PC-9 (cell line): ENCODE results near the gene IL2RG. TPM values are rescaled to one million over a fixed set of nuclear protein-coding genes. Genes with fewer than 3 reads are reported as not detected.

Experiments
- BruUV-seq: library from RNA; stranded (reverse); fragments of 400-500 nt; replicated peaks from 2 replicates; lab custom pipeline; 2021; lab: Mats Ljungman, UMichigan
- CTCF ChIA-PET: fragments of 300-600 bp; sonication (Branson Sonifier 250); formaldehyde crosslinking; loops from one replicate; lab custom pipeline; 2022; ENCODE audit warnings: antibody characterized with exemption; lab: Charles Lee
- POLR2A ChIA-PET: fragments of 300-600 bp; sonication (Branson Sonifier 250); formaldehyde crosslinking; loops from one replicate; lab custom pipeline; 2022; ENCODE audit warnings: antibody characterized with exemption; ENCODE audit not compliant: unreplicated experiment; lab: Charles Lee
- DNase-seq, 2 experiments: peaks; one replicate each; pipeline versions ENCODE4 v3.0.0 to v3.0.0-alpha.2; 2015 to 2022; ENCODE audit warnings: mixed read lengths in 1 of 2
- H2AFZ ChIP-seq: fragments of 200-600 bp; sonication (generic); 2 replicates; pipeline ENCODE4 v1.8.1; 2017; ENCODE audit warnings: antibody characterized with exemption
- H3F3A ChIP-seq: fragments of 200-600 bp; sonication (generic); 2 replicates; pipeline ENCODE4 v1.8.1; 2017; ENCODE audit warnings: antibody characterized with exemption, mild to moderate bottlenecking, low read depth; ENCODE audit not compliant: insufficient read depth
- H3K27ac ChIP-seq: fragments of 200-600 bp; sonication (generic); 2 replicates; pipeline ENCODE4 v1.6.1; 2016; ENCODE audit warnings: mixed run types
- H3K27me3 ChIP-seq: fragments of 200-600 bp; sonication (generic); 2 replicates; pipeline ENCODE4 v1.6.1; 2016; ENCODE audit warnings: low read depth, mixed run types; ENCODE audit not compliant: insufficient read depth
- H3K36me3 ChIP-seq: fragments of 200-600 bp; sonication (generic); 2 replicates; pipeline ENCODE4 v1.6.1; 2016; ENCODE audit warnings: low read depth, mixed run types
- H3K4me1 ChIP-seq: fragments of 200-600 bp; sonication (generic); replicated peaks from 2 replicates; pipeline ENCODE4 v1.6.1; 2016; ENCODE audit warnings: mixed run types; ENCODE audit not compliant: insufficient read depth
- H3K4me2 ChIP-seq: fragments of 200-600 bp; sonication (generic); 2 replicates; pipeline ENCODE4 v1.6.1; 2017; ENCODE audit warnings: mixed run types
- H3K4me3 ChIP-seq: fragments of 200-600 bp; sonication (generic); 2 replicates; pipeline ENCODE4 v1.6.1; 2016; ENCODE audit warnings: mixed run types
- H3K79me2 ChIP-seq: fragments of 200-600 bp; sonication (generic); 2 replicates; pipeline ENCODE4 v1.6.1; 2017; ENCODE audit warnings: low read depth, mixed run types
- H3K9me2 ChIP-seq: fragments of 200-600 bp; sonication (generic); 2 replicates; pipeline ENCODE4 v1.8.1; 2017; ENCODE audit warnings: mild to moderate bottlenecking; ENCODE audit not compliant: insufficient read depth
- H3K9me3 ChIP-seq: fragments of 200-600 bp; sonication (generic); 2 replicates; pipeline ENCODE4 v1.8.1; 2016; ENCODE audit warnings: low read depth; ENCODE audit not compliant: insufficient read depth
- H4K20me1 ChIP-seq: fragments of 200-600 bp; sonication (generic); 2 replicates; pipeline ENCODE4 v1.8.1; 2017; ENCODE audit not compliant: insufficient read depth
- CTCF ChIP-seq: fragments of 200-600 bp; sonication (generic); conservative IDR thresholded peaks from 2 replicates; pipeline ENCODE4 v1.6.1; 2017; ENCODE audit warnings: mixed run types, antibody characterized with exemption, mild to moderate bottlenecking, moderate library complexity
- EZH2 ChIP-seq: fragments of 200-600 bp; sonication (generic); IDR thresholded peaks from 2 replicates; pipeline ENCODE4 v1.8.0; 2017; ENCODE audit warnings: antibody characterized with exemption, low read depth
- intact Hi-C: fragments of 100-400 bp; cut with micrococcal nuclease; formaldehyde crosslinking; loops from one replicate; pipeline ENCODE4 v1.10.0; 2022; ENCODE audit not compliant: unreplicated experiment
- total RNA-seq: library from RNA; stranded (reverse); gene quantifications from 2 replicates; pipeline ENCODE4 v1.2.3, GENCODE V29; 2021

IL2RG gene
- total RNA-seq, 1 experiment from 2014 or later = not detected

GRCh38 chrX:71107245-71107644 is 4.1 kb downstream of the IL2RG start:
- Histone ChIP-seq H3F3A (no peaks in the 10 kb centered on the region), H3K9me3 (no peaks in the 10 kb centered on the region), H3K4me1 (no peaks in the 10 kb centered on the region), H3K27me3 (no peaks in the 10 kb centered on the region), H4K20me1 (no peaks in the 10 kb centered on the region), H2AFZ (no peak overlapping the region), H3K9me2 (no peaks in the 10 kb centered on the region), H3K4me2 (no peak overlapping the region), H3K36me3 (no peaks in the 10 kb centered on the region), H3K27ac (no peak overlapping the region), H3K79me2 (no peaks in the 10 kb centered on the region), H3K4me3 (no peak overlapping the region)
- intact Hi-C loops = no loop called here
- no TSS peak for BruUV-seq
- TF ChIP-seq EZH2 (no peak), CTCF (no peak)
- no peak for DNase-seq
- CTCF ChIA-PET = no interaction called here
- POLR2A ChIA-PET = no interaction called here

GRCh38 chrX:71106427-71106826 is 5.0 kb downstream of the IL2RG start, which contains the start of gene CXorf65:
Gene CXorf65, minus strand, starts transcription at chrX:71106740. Its CDS starts 184 bp downstream, at chrX:71106556.
- Histone ChIP-seq H3K79me2 (no peaks in the 10 kb centered on the region), H3K36me3 (no peaks in the 10 kb centered on the region), H3K4me1 (no peaks in the 10 kb centered on the region), H3K4me2 (no peak within 1 kb of the TSS), H2AFZ (no peak within 1 kb of the TSS), H3F3A (no peaks in the 10 kb centered on the region), H3K27me3 (no peaks in the 10 kb centered on the region), H4K20me1 (no peaks in the 10 kb centered on the region), H3K9me2 (no peaks in the 10 kb centered on the region), H3K9me3 (no peaks in the 10 kb centered on the region), H3K27ac (no peak within 1 kb of the TSS), H3K4me3 (no peak within 1 kb of the TSS)
- DNase-seq = no peak
- ChIA-PET CTCF (no interaction called here), POLR2A (no interaction called here)
- TF ChIP-seq EZH2 = no peak
- TF ChIP-seq CTCF = no peak
- no TSS peak for BruUV-seq
- intact Hi-C loops = no loop called here

GRCh38 chrX:71105628-71106027 is 5.7 kb downstream of the IL2RG start:
- H3K36me3 ChIP-seq = no peaks in the 10 kb centered on the region
- no peaks in the 10 kb centered on the region for H3K4me1 ChIP-seq
- DNase-seq = no peak
- TF ChIP-seq EZH2 (no peak), CTCF (no peak)
- CTCF ChIA-PET = no interaction called here
- no peaks in the 10 kb centered on the region for H3K27me3 ChIP-seq
- no TSS peak for BruUV-seq
- no peaks in the 10 kb centered on the region for H3K9me3 ChIP-seq
- H3K79me2 ChIP-seq = no peaks in the 10 kb centered on the region
- no peak overlapping the region for H3K27ac ChIP-seq
- no peaks in the 10 kb centered on the region for H3K9me2 ChIP-seq
- POLR2A ChIA-PET = no interaction called here
- H2AFZ ChIP-seq = no peak overlapping the region
- H3K4me2 ChIP-seq = no peak overlapping the region
- H3F3A ChIP-seq = no peaks in the 10 kb centered on the region
- no peaks in the 10 kb centered on the region for H4K20me1 ChIP-seq
- intact Hi-C loops = no loop called here
- H3K4me3 ChIP-seq = no peak overlapping the region
